Omental fat pad (tissue), 4 donors: ENCODE results near the gene C16orf54. TPM values are rescaled to one million over a fixed set of nuclear protein-coding genes. Genes with fewer than 3 reads are reported as not detected.
"Not testable (repeated sequence)": the region's sequence is repeated elsewhere in the genome, so short reads cannot be mapped to it uniquely, and the experiment has no call there.

ENCODE experiments used
- ATAC-seq: fragments of 150-250 bp; one replicate; pipeline ENCODE4 v1.9.1; 2016; ENCODE audit warnings: mild to moderate bottlenecking, moderate library complexity; ENCODE audit not compliant: low FRiP score
- DNase-seq: peaks from one replicate; pipeline ENCODE4 v3.0.0-alpha.2; 2019; ENCODE audit warnings: low spot score
- total RNA-seq, 4 donors: library from RNA; depleted of rRNA; stranded (reverse); fragments of >200 nt; gene quantifications; one replicate each; pipeline ENCODE4 v1.1.0, GENCODE V29; 2016
- TF ChIP-seq, protein P1 (sequence below), 3 donors: fragments of 450-650 bp; IDR thresholded peaks; one replicate each; pipeline ENCODE4 v1.5.1; 2016 to 2017; ENCODE audit warnings: antibody characterized with exemption in 3 of 3, mild to moderate bottlenecking in 3 of 3, moderate library complexity in 2 of 3

Gene C16orf54
- total RNA-seq, 4 donors from 2014 or later = 1.6 to 14.2 (median 4.8) TPM

DNA sequence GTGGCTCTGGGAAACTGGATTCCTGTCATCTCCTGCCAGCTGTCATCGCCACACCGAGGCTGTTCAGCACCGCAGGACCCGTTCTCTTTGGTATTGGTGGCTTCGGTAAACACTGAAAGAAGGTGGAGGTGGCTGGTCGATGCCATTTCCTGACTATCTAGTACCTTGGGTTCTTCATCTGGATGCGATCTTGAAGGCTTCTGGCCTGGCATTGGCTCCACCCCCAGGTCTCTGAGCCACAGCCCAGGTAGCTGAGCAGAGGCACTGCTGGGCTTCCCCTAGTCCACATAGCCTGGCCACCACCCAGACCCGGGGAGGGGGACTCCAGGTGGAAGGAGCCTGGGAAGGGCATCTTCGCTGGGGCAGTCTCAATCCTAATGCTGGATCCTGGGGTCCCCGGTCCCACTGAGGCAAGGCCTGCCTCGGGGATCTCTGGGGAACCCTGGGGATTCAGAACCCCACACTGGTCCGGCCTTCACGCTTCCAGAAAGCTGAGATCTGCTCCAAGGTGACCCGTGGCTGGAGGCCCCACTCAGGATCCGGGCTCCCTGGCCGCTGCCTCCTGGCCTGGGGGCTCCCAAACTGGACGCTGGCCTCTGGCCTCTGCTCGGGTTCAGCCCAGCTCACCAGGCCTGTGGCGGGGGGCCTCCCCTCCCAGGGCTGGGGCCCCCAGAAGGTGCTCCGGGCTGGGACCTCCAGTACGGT lies 1.8 kb downstream of the C16orf54 start:
- no peak for ATAC-seq
- TF ChIP-seq, protein P1, sequence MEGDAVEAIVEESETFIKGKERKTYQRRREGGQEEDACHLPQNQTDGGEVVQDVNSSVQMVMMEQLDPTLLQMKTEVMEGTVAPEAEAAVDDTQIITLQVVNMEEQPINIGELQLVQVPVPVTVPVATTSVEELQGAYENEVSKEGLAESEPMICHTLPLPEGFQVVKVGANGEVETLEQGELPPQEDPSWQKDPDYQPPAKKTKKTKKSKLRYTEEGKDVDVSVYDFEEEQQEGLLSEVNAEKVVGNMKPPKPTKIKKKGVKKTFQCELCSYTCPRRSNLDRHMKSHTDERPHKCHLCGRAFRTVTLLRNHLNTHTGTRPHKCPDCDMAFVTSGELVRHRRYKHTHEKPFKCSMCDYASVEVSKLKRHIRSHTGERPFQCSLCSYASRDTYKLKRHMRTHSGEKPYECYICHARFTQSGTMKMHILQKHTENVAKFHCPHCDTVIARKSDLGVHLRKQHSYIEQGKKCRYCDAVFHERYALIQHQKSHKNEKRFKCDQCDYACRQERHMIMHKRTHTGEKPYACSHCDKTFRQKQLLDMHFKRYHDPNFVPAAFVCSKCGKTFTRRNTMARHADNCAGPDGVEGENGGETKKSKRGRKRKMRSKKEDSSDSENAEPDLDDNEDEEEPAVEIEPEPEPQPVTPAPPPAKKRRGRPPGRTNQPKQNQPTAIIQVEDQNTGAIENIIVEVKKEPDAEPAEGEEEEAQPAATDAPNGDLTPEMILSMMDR (IDR thresholded peaks at IDR 0.05) = no peak
- no peak for DNase-seq

DNA sequence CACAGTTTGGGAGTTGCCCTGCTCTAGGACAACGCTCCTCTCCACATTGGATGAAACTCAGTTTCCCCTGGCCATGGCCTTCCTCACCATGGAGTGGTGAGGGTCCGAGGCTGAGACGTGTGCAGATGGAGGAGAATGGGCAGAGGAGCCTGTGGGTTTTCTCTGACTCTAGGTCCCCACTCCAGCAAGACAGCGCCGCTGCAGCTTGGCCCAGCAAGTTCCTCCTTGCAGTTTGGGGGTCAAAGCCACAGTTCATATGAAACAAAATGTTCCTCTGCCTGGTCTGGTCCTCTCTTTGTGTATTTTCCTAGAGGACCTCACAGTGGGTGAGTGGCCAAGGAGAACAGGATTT lies 2.3 kb downstream of the C16orf54 start:
- ATAC-seq (no peak), DNase-seq (no peak)
- TF ChIP-seq, protein P1 (IDR thresholded peaks at IDR 0.05) = no peak

GRCh38 chr16:29742683-29743275 lies 3.0 kb downstream of the C16orf54 start:
- TF ChIP-seq, protein P1 (IDR thresholded peaks at IDR 0.05) = no peak
- ATAC-seq = no peak
- no peak for DNase-seq

- DNase-seq, ATAC-seq: not testable (repeated sequence)
Observed at GRCh38 chr16:29740630-29741015, 5.2 kb downstream of the C16orf54 start.

DNA sequence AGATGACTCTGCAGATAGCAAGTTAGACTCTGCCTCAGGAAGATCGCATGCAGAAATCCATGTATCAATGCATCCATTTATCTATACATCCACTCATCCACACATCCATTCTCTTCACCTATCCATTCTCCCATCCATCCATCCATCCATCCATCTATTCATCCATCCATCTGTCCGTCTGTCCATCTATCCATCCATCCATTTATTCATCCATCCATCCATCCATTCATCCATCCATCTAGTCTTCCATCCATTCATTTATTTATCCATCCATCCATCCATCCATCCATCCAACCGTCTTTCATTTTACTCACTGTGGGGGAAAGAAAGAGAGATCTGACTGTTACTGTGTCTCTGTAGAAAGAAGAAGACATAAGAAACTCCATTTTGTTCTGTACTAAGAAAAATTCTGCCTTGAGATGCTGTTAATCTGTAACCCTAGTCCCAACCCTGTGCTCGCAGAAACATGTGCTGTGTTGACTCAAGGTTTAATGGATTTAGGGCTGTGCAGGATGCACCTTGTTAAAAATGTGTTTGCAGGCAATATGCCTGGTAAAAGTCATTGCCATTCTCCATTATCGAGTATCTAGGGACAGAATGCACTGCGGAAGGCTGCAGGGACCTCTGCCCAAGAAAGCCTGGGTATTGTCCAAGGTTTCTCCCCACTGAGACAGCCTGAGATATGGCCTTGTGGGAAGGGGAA lies 5.7 kb downstream of the C16orf54 start:
- DNase-seq, ATAC-seq: not testable (repeated sequence)

- DNase-seq = no peak
- no peak for ATAC-seq
- TF ChIP-seq, protein P1 (IDR thresholded peaks at IDR 0.05) = no peak
Observed at GRCh38 chr16:29738514-29738913, 7.3 kb downstream of the C16orf54 start.

DNA sequence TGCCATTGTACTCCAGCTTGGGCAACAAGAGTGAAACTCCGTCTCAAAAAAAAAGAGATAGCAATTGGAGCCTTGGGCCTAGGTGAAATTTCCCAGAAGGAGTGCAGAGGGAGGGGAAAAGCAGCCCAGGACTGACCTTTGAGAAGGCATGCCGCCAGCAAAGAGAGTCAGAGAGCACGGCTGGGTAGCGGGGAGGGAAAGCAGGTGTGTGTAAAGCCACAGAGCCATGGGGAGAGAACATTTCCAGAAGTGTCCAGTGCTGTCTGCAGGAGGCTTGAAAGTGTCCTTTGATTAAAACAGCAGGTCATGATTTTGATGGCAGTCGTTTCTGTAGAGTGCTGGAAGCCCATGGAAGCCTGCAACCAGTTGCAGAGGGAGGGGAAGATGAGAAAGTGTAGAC lies 8.1 kb downstream of the C16orf54 start:
- TF ChIP-seq, protein P1 (IDR thresholded peaks at IDR 0.05) = no peak
- DNase-seq = no peak
- no peak for ATAC-seq

GRCh38 chr16:29736764-29737163 lies 9.0 kb downstream of the C16orf54 start:
- ATAC-seq (no peak), DNase-seq (no peak)
- TF ChIP-seq, protein P1 (IDR thresholded peaks at IDR 0.05) = no peak
